GM18870 (cell line): ENCODE measurements around the gene CCDC86.

Experiments
- ATAC-seq: cut with Tn5 transposase; IDR thresholded peaks from one replicate; pipeline ENCODE4 v1.9.1; 2021; ENCODE audit warnings: moderate library complexity; ENCODE audit not compliant: unreplicated experiment

Gene CCDC86

DNA sequence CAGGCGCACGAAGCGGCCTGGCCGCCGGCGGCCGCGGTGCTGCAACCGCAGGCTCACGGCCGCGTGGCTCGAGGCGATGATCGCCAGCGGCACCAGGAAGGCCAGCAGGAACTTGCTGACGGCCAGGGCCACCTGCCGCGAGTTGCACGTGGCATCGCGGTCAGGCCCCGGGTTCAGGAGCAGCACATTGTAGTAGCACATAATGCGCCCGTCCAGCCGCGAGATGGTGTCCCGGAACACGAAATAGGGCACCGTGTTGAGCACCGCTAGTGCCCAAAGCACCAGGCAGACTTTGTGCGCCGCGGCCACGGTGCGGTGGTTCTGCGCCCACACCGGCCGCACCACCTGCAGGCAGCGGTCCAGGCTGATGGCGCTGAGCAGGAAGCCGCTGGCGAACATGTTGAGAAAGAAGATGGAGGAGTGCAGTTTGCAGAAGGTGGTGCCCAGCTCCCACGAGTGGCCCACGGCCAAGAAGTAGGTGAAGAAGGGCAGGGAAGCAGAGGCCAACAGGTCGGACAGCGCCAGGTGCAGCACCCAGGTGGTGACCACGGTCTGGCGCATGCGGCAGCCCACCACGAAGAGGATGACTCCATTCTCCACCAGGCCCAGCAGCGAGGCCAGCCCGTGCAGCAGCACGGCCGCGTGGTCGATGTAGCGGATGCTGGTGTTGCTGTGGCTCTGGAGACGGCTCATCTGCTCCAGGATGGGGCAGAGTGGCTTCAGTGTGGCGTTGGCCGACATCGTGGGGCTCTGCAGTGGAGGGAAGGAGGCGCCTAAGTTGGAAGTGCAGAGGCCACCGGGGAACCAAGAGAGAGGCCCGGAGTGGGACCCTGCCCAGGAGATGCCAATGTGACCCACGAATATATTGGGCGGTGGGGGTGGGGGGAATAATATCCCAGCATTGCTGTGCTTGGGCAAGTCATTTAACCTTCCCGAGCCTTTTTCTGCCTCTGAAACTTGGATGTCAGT lies 11.4 kb downstream of the CCDC86 start:
- no peak for ATAC-seq

DNA sequence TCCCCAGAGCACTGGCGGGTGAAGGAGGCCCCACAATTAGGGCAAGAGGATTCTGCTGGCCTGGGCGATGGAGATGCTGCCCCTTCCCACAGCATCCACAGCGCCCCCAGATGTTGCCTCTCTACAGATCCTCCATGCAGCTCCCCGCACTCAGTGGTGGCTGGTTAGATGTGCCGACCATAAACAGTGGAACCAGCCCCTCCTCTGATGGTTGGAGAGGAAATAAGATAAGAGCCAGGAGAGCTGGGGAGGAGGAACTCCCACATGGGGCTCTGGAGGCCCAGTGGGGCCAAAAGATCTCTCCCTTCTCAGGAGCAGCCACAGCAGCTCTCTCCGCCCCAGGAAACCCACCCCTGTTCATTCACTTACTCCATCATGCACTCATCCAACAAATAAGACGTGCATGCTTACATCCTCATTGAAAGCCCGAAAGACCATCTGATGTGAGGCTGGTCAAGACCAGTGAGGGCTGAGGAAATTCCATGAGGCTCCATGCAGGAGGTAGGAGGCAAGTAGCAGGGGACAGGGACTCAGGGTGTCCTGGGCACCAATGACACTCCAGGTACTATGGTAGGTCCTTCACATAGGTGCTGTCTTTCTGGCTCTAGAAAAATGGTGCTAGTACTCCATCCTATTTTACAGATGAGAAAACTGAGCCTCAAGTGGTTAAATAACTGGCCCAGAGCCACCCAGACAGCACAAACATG lies 12.4 kb downstream of the CCDC86 start:
- no peak for ATAC-seq

DNA sequence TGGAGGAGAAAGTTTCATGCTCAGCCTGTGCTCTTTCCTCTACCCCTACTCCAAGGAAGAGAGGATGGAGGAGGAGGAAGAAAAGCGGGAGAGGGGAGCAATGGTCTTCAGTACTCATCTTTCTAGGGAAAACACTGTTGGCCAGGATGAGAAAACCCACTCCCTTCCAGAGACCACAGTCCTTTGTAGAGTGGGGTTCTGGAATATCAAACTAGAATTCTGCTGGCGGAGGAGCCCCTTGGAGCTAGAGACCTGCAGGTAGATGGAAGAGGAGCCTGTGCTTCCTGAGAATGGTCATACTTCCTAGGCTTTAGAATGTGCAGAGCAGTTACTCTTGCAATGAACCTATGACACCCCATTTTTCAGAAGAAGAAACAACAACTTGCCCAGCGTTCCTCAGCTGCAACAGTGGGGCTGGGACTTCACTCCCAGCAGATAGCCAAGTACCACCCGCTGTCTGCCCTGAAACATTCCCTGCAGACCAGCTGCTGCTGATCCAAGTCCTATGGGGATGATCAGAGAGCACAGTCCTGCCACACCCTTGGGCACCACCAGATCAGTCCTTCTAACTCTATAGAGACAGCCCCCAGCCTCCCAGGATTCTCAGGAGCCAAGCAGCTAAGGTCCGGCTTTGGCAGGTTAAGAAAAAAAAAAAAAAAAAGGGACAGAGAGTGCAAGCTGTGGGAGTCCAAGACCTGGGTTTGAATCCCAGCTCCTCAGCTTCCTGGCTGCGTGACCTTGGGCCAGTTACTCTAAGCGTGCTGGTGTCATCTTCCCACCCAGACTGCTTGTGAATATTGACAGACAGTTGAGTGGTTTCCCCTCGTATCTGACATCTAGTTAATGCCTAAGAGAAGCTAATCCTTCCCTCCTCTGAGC lies 13.2 kb downstream of the CCDC86 start:
- ATAC-seq, result no peak

DNA sequence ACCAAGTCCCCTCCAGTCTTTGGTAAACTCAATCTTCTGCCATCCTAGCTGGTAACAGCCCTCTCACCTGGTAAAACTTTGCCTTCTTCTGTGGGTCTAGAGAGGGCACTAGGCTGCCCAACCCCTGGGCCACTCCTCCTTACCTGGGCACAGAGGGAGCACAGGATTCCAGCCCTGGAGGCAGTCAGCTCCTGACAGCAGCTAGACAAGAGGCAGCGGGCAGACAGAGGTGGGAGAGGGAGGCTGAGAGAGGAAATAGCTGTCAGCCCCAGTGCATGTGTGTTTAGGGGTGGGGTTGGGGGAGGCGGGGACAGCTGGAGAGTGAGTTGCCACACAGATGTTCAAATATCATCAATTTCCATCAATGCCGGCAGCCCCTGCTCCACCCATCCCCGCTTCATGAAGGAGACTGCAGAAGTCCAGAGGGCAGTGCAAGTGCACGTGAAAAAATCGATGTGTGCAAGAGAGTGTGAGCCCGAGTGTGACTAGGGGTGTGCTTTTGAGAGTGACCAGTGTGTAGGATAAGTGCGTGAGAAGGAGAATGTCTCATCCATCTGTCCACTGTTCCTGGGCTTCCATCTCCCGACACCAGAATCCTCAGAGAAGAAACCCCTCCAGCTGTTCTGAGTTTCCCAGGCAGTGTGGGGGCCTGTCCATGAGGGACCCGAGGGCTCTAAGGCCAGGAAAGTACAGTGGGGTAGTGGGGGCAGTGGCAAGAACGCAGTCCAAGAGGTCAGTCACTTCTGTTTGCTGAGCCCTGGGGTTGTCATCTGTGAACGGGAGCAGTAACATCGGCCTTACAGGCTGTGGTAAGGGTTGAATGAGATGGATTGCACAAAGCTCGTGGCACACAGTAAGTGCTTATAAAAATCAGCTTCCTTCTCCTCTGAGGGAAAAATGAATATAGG lies 14.1 kb downstream of the CCDC86 start, which contains the start of gene PTGDR2:
Gene PTGDR2, minus strand, starts transcription at position 225 of the 908 bp plus-strand sequence. CDS start 2,228 bp downstream, outside the sequence.
- ATAC-seq, result no peak

DNA sequence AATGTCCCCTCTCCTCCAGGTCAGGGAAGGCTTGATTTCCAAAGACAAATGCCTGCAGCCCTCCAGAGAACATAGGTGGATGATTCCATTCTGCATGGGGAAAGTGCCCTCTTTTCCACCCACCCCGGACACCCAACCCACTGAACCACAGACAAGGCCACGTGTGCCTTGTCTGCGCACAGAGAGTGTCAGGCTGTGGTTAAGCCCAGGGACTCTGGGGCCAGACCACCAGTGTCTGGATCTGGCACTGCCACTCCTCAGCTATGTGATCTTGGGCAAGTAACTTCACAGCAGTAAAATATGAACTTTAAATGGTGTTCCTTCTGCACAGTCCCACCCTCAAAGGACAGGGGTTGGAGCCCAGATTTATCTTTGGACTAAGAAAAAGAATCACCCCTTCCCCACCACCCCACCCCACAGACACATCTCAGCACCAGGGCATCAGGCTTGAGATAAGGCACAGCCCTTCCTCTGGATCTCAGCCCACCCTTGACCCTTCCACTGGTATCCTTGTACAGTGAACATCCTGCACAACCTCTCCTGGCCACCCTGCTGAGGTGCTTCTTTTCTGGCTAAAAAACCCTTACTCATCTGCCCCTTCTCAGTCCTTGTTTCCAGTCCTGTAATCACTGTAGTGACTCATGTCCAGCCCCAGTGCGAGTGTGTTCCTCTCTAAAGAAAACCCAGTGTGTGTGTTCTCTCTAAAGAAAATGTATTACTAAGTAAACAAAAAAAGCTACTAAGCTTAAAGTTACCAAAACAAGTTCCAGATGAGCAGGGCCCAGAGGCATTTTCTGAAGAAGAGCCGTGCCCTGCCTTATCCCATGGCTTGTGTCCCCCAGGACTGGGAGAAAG lies 15.7 kb downstream of the CCDC86 start:
- no peak for ATAC-seq

DNA sequence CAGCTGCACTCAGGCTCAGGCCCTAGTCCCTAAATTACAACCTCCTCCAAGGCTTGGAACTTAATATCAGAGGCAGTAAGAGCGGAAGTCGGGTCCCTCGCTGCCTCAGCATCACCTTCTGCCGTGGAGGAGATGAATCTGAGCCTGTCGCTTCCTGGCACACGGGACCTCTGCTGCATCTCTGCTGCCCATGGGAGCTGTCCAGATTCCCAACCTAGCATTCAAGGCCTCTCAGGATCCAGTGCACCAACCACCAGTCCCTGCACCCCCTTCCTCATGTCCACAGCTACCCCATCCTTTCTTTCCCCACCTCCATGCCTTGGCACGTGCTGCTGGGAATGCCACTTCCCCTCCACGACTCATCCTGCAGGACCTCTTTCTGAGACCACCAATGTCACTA lies 16.3 kb downstream of the CCDC86 start:
- no peak for ATAC-seq

DNA sequence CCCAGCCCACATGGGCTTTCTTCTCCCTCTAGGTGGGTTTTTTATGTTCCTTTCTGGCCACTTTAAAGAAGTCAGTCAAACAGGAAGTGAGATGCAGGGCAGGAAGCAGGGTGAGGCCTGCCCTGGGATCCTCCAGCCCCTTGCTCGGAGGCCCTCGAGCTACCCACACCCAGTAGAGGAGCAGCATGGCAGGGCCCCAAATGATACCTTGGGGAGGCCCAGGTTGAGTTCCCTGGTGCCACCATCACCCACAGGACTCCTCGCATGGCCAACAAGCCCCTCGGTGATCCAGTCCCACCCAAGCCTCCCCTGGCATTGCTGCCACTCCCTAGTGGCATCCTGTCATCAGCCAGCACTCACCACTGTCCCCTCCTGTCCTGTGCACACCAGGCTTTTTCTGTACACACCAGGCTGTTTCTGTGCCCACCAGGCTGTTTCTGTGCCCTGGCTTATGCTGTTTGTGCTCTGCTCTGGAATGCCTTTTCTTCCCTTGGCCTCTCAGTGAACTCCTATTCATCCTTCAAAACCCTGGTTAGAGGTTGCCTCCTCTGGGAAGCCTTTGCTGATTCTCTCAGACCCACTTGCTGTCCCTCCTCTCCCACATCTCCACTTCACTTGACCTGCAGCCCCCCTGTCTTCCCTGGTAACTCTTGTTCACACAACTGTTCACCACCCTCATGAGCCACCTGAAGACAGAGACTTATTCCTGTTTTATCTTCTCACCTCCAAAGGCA lies 17.0 kb downstream of the CCDC86 start:
- no peak for ATAC-seq

DNA sequence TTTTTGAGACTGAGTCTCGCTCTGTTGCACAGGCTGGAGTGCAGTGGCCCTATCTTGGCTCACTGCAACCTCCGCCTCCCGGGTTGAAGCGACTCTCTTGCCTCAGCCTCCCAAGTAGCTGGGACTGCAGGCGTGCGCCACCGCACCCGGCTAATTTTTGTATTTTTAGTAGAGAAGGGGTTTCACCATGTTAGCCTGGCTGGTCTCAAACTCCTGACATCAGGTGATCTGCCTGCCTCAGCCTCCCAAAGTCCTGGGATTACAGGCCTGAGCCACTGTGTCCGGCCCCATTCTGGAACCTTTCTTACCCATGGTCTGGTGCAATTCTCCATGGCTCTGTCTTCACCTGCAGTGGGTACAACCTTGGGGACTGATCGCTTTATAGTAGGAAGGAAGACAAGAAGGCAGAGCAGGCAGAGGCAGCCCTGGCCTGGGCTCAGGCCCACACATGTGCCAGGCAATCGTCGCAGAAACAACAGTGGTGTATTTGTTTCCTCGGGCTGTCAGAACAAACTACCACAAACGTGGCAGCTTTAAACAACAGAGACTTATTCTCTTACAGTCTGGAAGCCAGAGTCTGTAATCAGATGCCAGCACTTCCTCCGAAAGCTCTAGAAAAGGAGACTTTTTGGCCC lies 17.8 kb downstream of the CCDC86 start:
- ATAC-seq, result no peak

DNA sequence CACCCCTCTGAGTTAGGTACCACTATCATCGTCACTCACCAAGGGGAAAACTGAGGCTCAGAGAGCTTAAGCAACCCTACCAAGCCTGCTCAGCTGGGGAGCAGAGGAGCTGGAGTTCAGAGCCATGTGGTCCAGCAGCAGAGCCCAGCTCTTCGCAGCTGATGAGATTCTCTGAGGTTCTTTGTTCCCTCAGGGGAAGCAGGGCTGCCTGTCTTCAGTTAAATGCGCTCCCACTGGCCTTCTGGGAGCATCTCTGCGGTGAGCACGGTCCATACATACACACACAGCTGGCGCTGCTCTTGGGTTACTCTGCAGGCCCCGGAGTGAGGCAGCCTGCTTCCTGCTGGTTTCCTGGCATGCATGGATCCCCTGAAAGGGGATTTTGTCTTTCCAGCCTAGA lies 19.0 kb downstream of the CCDC86 start:
- ATAC-seq, result no peak

DNA sequence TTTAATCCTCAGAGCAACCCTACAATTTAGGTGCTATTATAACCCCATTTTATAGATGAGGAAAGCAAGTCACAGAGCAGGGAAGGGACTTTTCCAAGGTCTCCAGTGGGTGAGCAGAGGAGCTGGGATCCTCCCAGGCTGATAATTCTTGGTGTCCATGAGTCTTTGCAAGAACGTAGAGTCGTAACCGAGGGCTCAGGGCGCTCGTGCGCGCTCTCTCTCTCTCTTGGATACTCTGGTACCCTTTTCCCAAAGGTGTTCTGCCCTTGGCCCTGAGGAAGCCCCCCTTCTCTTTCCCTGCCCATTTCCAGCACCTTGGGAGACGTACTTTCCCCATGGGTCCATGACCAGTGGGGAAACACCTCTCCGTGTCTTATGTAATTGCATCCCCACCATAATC lies 20.3 kb downstream of the CCDC86 start:
- ATAC-seq, result no peak

DNA sequence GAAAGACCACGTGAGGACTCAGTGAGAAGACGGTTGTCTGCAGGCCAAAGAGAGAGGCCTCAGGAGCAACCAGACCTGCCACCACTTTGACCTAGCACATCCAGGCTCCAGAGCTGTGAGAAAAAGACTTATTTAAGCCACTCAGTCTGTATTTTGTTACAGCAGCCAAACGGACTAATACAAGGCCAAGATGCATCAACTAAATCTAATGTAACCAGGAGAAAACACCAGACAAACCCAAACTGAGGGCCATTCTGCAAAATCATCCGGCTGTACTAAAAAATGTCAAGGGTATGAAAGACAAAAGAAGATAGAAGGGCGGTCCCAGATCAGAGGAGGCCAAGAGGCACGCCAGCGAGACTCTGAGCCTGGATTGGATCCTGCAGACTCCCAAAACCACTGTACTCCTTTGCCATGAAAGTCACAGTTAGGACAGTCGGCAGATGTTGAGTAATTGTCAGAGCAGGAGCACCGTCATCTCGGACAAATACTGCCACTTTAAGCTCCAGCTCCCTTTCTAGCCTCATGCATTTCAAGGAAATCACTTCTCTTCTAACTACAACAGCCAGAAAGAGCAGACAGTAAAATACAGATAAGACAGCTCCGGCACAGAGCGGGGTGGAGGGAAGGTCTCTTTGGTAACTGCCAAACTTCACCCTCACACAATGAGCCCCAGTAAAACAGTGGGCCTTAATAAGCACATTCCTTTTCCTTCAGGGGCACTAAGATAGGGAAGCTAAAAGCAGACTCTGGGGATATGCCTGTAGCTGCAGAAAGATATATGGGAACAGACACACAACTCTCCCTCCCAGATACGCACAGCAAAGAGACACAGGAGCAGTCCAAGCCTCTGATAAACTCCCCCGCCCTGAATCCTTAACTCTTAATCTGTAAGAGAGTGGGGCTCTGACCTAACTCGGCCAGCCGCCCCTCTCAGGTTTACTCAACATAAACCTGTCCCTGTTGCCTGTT lies 21.9 kb downstream of the CCDC86 start:
- no peak for ATAC-seq

DNA sequence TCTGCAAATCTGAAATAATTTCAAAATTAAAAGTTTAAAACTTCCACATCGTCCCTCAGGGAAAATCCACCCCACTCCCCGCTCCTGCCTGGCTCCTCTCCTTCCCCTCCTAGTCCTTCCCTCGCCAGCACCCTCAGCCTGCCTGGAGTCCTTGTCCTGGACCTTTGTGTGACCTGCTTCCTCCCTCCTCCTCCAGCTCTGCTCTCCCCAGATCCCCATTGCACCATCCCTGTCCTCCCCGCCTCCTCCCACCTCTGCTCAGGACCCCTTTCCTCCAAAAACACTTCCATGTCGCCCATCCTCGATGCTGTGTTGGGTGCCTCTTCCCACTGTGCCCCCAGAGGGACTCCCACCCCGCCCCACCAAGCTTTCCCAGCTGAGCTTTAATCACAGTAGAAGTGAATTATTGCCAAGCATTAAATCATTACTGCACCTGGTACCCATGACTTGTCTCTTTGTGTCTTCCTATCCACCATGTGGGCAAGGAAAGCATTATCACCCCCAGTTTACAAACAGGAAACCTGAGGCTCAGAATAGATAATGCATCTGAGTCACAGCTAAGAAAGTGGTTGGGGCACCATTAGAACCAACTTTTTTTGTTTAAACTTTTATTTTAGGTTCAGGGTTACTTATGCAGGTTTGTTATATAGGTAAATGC lies 23.1 kb downstream of the CCDC86 start:
- no peak for ATAC-seq

DNA sequence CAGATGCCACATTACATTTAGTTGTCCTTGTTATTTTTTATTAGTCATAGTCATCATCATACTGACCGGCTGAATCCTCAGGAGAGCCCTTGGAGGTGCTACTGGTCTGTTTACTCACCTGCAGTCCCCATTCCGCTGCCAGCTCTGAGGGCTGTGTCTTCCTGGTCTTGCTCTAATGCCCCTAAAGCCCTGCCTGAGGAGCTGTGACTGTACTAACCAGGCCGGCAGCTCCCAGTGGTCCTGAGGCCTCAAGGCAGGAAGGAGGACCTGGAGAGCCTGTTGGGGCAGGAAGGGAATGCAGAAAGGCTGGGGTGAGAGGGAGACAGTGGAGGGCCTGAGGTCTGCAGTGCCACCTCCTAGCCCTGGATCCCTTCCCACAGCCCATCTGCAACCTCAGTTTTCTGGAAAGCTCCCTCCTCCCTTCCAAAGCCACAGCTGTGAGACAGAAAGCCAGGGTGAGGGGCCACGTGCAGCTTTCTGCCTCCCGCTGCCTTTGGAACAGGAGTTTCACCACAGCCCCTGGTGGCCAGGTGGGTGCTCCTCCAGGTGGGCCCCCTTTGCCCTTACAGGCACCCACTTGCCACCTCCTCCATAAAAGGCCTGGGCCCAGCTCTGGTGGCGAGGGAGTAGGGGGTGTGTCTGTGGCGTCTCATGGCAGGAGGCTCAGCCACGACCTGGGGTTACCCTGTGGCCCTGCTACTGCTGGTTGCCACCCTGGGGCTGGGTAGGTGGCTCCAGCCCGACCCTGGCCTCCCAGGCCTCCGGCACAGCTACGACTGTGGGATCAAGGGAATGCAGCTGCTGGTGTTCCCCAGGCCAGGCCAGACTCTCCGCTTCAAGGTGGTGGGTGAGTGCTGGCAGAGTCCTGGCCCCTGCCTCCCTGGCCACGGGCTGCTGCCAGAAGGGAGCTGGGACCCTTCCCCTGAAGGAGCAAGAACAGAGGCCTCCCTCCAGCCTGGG lies 25.3 kb downstream of the CCDC86 start, which contains the start of gene ZP1:
Gene ZP1, plus strand, starts transcription at position 632 of the 960 bp plus-strand sequence. Its CDS starts 20 bp downstream, at position 652.
- ATAC-seq, result no peak

DNA sequence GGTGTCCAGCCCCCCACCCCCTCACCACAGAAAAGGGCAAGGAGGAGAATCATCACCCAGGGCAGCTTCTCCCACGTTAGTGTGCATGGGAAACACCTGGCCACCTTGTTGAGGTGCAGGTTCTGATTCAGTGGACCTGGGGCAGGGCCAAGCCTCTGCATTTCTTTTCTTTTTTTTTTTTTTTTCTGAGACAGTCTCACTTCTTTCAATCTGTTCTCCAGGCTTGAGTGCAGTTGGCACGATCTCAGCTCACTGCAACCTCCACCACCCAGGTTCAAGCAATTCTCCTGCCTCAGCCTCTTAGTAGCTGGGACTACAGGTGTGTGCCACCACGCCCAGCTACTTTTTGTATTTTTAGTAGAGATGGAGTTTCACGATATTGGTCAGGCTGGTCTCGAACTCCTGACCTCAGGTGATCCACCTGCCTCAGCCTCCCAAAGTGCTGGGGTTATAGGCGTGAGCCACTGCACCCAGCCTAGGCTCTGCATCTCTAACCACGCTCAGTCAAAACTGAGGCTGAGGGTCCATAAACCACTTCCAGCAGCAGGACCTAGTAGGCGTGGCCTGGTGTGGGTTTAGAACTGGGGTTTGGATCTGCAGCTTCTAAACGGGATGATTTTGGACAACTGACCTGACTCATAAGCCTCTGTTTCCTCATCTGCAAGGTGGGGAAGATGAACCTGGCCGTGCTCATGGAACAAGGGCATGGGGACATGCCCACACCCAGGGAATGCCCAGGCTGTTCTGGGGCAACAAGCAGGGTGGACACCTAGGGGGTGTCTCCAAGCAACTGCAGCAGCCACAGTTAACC lies 26.2 kb downstream of the CCDC86 start:
- ATAC-seq, result no peak
